ENCODE results near the gene GBP2.

Gene GBP2, protein sequence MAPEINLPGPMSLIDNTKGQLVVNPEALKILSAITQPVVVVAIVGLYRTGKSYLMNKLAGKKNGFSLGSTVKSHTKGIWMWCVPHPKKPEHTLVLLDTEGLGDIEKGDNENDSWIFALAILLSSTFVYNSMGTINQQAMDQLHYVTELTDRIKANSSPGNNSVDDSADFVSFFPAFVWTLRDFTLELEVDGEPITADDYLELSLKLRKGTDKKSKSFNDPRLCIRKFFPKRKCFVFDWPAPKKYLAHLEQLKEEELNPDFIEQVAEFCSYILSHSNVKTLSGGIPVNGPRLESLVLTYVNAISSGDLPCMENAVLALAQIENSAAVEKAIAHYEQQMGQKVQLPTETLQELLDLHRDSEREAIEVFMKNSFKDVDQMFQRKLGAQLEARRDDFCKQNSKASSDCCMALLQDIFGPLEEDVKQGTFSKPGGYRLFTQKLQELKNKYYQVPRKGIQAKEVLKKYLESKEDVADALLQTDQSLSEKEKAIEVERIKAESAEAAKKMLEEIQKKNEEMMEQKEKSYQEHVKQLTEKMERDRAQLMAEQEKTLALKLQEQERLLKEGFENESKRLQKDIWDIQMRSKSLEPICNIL

DNA sequence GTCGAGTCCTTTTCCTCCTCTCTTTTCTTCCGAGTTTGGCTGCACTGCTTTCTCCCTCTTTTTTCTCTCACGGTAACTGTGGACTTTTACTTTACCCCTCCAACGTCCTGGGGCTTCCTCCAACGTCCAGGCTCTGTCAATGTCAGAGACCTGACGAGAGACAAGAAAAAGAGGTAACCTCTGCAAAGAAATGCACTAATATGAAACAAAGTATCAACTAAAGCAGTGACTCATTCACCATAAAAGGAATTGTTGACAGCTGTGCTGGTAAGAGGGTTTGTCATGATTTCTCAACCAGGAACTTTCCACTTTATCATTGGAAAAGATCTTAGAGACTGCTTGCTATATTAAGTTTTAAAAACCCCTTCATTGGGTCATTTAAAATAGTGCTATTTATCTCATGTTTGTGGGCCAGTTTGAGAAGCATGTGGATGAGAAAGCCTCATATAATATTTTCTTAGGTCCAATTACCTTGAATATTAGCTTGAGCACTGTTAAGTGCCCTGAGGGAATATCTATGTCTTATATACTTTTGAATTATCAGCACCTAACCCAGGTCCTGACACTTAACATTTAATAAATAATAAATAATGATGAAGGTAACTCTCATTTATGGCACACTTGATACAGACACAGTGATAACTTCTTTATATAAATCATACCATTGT lies at the start of gene GBP2:
TSS of gene GBP2 (minus strand) at position 202 of the 668 bp plus-strand sequence. CDS start 4,148 bp downstream, outside the sequence.
- Histone ChIP-seq H3K36me3 (ENCODE audit: insufficient read depth, low read depth, low read length) (no peaks in the 10 kb centered on the region), H3K4me3 (ENCODE audit: low read length) (no peak within 1 kb of the TSS), H3K27ac (ENCODE audit: low read length) (no peak within 1 kb of the TSS), H3K9me3 (ENCODE audit: insufficient read depth, low read depth, low read length) (no peaks in the 10 kb centered on the region), H3K9ac (ENCODE audit: low read depth, low read length) (no peak within 1 kb of the TSS), H3K27me3 (ENCODE audit: insufficient read depth, low read length) (no peaks in the 10 kb centered on the region), H3K4me1 (ENCODE audit: insufficient read depth, low read length) (no peaks in the 10 kb centered on the region)

DNA sequence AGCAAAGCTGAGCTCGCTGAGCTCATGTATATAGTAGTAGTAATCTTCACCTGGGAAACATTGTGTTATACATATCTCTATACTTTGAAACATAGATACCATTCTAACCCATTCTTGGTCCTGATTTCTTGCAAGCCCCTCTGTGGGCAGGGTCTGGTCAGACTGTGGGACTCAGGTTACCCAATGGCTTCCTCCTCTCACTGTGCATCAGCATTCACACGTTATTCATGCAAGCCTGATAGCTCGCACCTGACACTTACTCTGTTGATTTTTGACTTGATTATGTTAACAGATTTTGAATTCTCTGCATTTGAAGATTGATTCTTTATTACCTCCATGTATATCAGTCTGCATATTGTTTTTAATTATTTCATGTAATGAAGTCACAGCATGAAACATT lies 48.6 kb upstream of the GBP2 start:
- H3K9ac ChIP-seq (ENCODE audit: low read depth, low read length) = no peak overlapping the region
- H3K36me3 ChIP-seq (ENCODE audit: insufficient read depth, low read depth, low read length) = no peaks in the 10 kb centered on the region
- no peak overlapping the region for H3K4me3 ChIP-seq (ENCODE audit: low read length)
- no peaks in the 10 kb centered on the region for H3K9me3 ChIP-seq (ENCODE audit: insufficient read depth, low read depth, low read length)
- H3K4me1 ChIP-seq (ENCODE audit: insufficient read depth, low read length) = no peaks in the 10 kb centered on the region
- H3K27ac ChIP-seq (ENCODE audit: low read length) = no peak overlapping the region
- no peaks in the 10 kb centered on the region for H3K27me3 ChIP-seq (ENCODE audit: insufficient read depth, low read length)

DNA sequence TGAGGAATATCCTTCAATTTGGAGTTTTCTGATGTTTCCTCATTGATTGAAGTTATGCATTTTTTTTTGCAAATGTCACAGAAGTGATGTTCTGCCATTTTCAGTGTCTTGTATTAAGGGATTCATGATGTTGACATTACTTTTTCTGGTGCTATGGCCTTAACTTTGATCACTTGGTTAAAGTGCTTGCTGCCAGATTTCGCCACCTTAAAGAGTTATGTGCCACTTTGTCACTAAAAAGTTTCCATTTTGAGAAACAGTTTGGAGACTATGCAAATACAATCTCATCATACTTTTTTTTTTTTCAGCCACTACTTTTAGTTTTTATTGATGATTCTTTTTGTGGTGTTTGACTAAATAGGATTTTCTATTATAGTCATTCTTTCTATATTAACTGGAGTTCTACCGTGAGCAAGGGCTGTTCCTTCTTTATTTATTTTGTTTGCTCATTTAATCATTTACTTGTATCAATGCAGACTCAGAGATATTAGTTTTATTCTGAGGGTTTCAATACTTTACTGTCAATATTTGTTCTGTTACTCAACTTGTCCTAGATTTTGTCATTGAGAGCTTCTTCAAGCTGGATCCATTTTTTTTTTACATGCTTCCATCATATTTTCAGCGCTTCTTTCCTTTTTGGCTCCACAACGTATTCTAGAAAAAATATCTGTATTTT lies 46.7 kb upstream of the GBP2 start:
- Histone ChIP-seq H3K27ac (ENCODE audit: low read length) (no peak overlapping the region), H3K9ac (ENCODE audit: low read depth, low read length) (no peak overlapping the region), H3K4me3 (ENCODE audit: low read length) (no peak overlapping the region), H3K27me3 (ENCODE audit: insufficient read depth, low read length) (no peaks in the 10 kb centered on the region), H3K9me3 (ENCODE audit: insufficient read depth, low read depth, low read length) (no peaks in the 10 kb centered on the region), H3K36me3 (ENCODE audit: insufficient read depth, low read depth, low read length) (no peaks in the 10 kb centered on the region), H3K4me1 (ENCODE audit: insufficient read depth, low read length) (no peaks in the 10 kb centered on the region)

DNA sequence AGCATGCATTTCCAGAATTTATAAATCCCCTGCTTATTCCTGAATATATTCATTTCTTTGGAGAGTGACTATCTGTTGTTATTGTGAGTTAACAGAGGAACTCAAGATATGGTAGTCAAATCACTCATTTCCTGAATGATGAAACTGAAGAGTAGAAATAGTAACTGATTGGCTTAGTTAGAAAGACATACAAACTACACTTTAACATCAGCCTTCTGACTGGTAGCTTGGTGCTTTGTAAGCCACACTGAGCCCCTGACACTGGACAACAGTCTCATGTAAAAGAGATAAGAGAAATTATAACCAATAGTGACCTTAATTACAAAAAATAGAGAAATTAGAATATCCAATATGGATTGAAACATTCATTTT lies 45.1 kb upstream of the GBP2 start:
- Histone ChIP-seq H3K9me3 (ENCODE audit: insufficient read depth, low read depth, low read length) (no peaks in the 10 kb centered on the region), H3K9ac (ENCODE audit: low read depth, low read length) (no peak overlapping the region), H3K36me3 (ENCODE audit: insufficient read depth, low read depth, low read length) (no peaks in the 10 kb centered on the region), H3K27me3 (ENCODE audit: insufficient read depth, low read length) (no peaks in the 10 kb centered on the region), H3K4me3 (ENCODE audit: low read length) (no peak overlapping the region), H3K4me1 (ENCODE audit: insufficient read depth, low read length) (no peaks in the 10 kb centered on the region), H3K27ac (ENCODE audit: low read length) (no peak overlapping the region)

DNA sequence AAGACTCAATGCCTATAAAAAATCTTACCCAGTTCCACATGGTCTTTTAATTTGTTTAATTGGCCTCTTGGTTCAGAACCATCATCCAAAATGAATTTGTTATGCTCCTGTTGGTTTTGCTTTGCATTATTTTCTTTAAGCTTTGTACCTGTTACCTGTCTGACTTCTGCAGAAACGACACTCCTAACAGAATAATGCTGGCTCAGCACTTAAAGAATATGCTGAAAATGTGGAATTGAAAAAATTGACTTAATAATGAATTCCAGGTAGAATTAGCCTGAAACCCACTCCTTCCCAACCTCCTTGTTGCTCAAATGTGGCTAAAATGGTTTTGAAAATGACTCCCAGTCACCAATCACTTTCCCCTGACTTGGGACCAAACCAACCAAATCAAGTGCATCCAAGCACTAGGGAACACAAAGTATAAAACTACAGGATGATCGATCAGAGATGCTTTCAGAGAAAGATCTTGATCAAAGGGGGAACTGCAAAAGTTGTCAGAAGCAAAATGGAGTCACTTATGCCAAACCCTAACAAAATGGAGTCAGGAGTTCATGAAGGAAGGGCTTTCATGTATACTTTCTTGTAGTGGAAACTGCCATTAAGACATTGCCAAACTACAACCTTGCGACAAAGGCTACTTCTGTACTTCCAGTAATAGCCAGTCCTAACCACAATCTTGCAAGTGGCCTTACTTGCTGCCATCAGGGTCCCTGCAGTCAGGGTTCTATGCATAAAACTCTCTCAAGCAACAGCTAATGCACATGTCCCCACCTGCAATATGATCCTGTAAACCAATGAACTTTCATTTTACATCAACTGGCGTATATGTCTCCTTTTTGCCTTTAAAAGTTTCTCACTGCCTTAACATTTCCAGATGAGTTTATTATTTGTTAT lies 44.5 kb upstream of the GBP2 start:
- H3K27ac ChIP-seq (ENCODE audit: low read length) = no peak overlapping the region
- H3K27me3 ChIP-seq (ENCODE audit: insufficient read depth, low read length) = no peaks in the 10 kb centered on the region
- no peaks in the 10 kb centered on the region for H3K9me3 ChIP-seq (ENCODE audit: insufficient read depth, low read depth, low read length)
- no peak overlapping the region for H3K9ac ChIP-seq (ENCODE audit: low read depth, low read length)
- no peak overlapping the region for H3K4me3 ChIP-seq (ENCODE audit: low read length)
- no peaks in the 10 kb centered on the region for H3K4me1 ChIP-seq (ENCODE audit: insufficient read depth, low read length)
- H3K36me3 ChIP-seq (ENCODE audit: insufficient read depth, low read depth, low read length) = no peaks in the 10 kb centered on the region

DNA sequence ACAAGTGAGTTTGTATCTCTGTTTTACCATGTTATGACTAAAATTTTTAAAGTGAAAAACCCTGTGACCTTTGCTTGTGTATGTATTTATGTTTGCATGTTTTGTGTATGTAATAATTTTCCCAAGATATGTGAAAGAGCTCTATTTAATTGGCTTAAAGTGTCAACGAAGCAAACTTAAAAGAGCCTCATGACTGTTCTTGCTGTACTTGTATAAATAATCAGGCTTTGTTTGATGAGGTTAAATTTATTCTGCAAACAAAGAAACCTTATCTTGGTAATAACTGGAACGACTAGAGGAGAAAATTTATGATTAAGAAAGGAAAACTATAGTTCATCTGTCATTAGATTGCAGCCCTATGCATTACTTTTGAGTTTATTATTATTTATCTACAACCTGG lies 43.3 kb upstream of the GBP2 start:
- no peaks in the 10 kb centered on the region for H3K9me3 ChIP-seq (ENCODE audit: insufficient read depth, low read depth, low read length)
- no peak overlapping the region for H3K4me3 ChIP-seq (ENCODE audit: low read length)
- no peaks in the 10 kb centered on the region for H3K27me3 ChIP-seq (ENCODE audit: insufficient read depth, low read length)
- no peak overlapping the region for H3K27ac ChIP-seq (ENCODE audit: low read length)
- no peak overlapping the region for H3K9ac ChIP-seq (ENCODE audit: low read depth, low read length)
- no peaks in the 10 kb centered on the region for H3K36me3 ChIP-seq (ENCODE audit: insufficient read depth, low read depth, low read length)
- no peaks in the 10 kb centered on the region for H3K4me1 ChIP-seq (ENCODE audit: insufficient read depth, low read length)

DNA sequence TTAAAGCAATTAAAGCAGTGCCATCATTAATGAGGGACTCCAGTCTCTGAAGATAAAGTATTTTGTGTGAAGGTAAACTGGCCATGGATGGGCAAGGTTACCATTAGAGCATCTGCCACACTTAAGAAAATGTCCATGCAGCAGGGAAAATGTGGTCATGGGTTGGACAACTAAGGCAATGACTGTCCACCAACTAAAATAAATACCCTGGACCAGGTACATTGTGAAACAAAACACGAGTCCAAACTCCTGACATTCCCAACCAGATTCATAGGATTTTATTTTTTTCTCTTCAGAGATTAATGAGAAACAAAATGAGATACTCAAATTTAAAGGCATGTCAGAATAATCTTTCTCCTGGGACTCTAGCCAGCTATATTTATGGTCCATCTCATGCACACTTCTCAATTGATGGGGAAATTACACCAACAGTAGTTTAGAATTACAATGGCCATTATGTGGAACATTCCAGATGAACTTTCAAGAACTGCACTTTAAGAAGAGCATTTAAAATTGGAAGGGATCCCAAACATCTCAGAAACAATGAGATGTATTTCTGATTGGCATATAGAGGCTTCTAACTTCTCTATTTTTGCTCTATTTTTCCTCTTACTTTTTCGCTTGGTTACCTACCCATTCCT lies 41.8 kb upstream of the GBP2 start:
- no peaks in the 10 kb centered on the region for H3K36me3 ChIP-seq (ENCODE audit: insufficient read depth, low read depth, low read length)
- H3K27ac ChIP-seq (ENCODE audit: low read length) = no peak overlapping the region
- no peak overlapping the region for H3K4me3 ChIP-seq (ENCODE audit: low read length)

DNA sequence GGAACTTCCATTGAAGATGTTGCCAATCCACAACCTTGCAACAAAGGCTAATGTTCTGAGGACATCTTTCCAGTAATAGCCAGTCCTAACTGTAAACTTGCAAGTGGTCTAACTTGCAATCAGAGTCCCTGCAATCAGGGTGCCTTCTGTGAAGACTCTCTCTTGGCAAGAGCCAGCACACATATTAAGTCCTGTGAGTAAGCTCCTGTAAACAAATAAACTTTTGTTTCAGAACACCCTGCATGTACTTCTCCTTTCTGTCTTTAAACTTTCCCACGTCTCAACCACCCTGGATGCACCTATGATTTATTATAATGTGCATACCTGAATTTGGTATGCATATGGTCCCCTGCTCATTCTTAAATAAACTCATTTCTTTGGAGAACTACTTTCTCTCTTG lies 40.8 kb upstream of the GBP2 start:
- Histone ChIP-seq H3K27ac (ENCODE audit: low read length) (no peak overlapping the region), H3K27me3 (ENCODE audit: insufficient read depth, low read length) (no peaks in the 10 kb centered on the region), H3K36me3 (ENCODE audit: insufficient read depth, low read depth, low read length) (no peaks in the 10 kb centered on the region), H3K9ac (ENCODE audit: low read depth, low read length) (no peak overlapping the region), H3K4me3 (ENCODE audit: low read length) (no peak overlapping the region), H3K9me3 (ENCODE audit: insufficient read depth, low read depth, low read length) (no peaks in the 10 kb centered on the region), H3K4me1 (ENCODE audit: insufficient read depth, low read length) (no peaks in the 10 kb centered on the region)

More for the DNA sequence above, 41.8 kb upstream of the GBP2 start:
- no peaks in the 10 kb centered on the region for H3K27me3 ChIP-seq (ENCODE audit: insufficient read depth, low read length)
- no peak overlapping the region for H3K9ac ChIP-seq (ENCODE audit: low read depth, low read length)
- H3K9me3 ChIP-seq (ENCODE audit: insufficient read depth, low read depth, low read length) = no peaks in the 10 kb centered on the region
- no peaks in the 10 kb centered on the region for H3K4me1 ChIP-seq (ENCODE audit: insufficient read depth, low read length)

DNA sequence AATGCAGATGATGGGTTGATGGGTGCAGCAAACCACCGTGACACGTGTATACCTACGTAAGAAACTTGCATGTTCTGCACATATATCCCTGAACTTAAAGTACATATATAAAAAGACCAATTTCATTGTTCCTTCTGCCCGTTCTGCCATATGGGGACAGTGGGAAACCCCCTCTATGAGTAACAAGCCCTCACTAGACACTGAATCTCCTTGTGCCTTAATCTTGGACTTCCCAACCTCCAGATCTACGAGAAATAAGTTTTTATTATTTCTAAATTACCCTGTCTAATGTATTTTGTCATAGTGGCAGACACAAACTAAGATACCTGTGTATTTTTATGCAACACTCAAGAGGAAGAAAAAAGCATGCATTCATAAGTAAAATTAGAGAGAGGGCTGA lies 39.9 kb upstream of the GBP2 start:
- Histone ChIP-seq H3K9me3 (ENCODE audit: insufficient read depth, low read depth, low read length) (no peaks in the 10 kb centered on the region), H3K27ac (ENCODE audit: low read length) (no peak overlapping the region), H3K4me3 (ENCODE audit: low read length) (no peak overlapping the region), H3K9ac (ENCODE audit: low read depth, low read length) (no peak overlapping the region), H3K27me3 (ENCODE audit: insufficient read depth, low read length) (no peaks in the 10 kb centered on the region), H3K4me1 (ENCODE audit: insufficient read depth, low read length) (no peaks in the 10 kb centered on the region), H3K36me3 (ENCODE audit: insufficient read depth, low read depth, low read length) (no peaks in the 10 kb centered on the region)

DNA sequence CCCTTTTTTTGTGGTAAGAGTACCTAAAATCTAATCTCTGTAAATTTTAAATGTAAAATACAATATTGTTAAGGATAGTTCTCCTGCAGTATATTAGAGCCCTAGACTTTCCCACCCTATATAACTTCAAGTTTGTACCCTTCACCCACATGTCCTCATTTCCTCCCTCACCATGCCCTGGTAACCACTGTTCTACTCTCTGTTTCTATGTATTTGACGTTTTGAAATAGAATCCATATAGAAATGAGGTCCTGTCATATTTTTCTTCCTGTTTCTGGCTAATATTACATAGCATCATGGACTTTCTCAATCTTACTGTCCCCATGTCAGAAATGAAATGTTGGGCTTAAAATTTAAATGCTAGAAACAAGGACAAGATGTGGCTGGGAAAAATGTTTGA lies 25.1 kb upstream of the GBP2 start:
- H3K9ac ChIP-seq (ENCODE audit: low read depth, low read length) = no peak overlapping the region
- no peak overlapping the region for H3K27ac ChIP-seq (ENCODE audit: low read length)
- H3K4me1 ChIP-seq (ENCODE audit: insufficient read depth, low read length) = no peaks in the 10 kb centered on the region
- no peaks in the 10 kb centered on the region for H3K27me3 ChIP-seq (ENCODE audit: insufficient read depth, low read length)
- no peaks in the 10 kb centered on the region for H3K36me3 ChIP-seq (ENCODE audit: insufficient read depth, low read depth, low read length)
- no peaks in the 10 kb centered on the region for H3K9me3 ChIP-seq (ENCODE audit: insufficient read depth, low read depth, low read length)
- H3K4me3 ChIP-seq (ENCODE audit: low read length) = no peak overlapping the region

DNA sequence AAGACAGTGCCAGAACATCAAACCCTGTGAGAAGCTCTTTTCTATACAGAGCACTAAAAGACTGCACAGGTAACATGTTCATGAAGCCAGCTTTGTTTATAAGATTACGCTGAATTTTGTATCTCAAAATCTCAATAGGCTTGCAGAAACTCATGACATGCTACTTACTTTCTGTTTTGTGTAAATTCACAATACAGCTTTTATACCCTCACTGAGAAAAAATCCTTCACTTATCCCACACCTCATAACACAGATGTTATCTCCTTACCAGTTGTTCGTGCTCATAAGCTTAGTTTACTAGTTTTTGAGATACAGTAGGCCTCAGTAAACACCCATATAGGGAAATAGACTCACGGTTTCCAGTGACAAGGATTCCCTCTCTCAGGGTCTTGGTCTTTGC lies 24.1 kb upstream of the GBP2 start:
- H3K9me3 ChIP-seq (ENCODE audit: insufficient read depth, low read depth, low read length) = no peaks in the 10 kb centered on the region
- no peak overlapping the region for H3K4me3 ChIP-seq (ENCODE audit: low read length)
- no peaks in the 10 kb centered on the region for H3K27me3 ChIP-seq (ENCODE audit: insufficient read depth, low read length)
- no peak overlapping the region for H3K27ac ChIP-seq (ENCODE audit: low read length)
- H3K36me3 ChIP-seq (ENCODE audit: insufficient read depth, low read depth, low read length) = no peaks in the 10 kb centered on the region
- H3K4me1 ChIP-seq (ENCODE audit: insufficient read depth, low read length) = no peaks in the 10 kb centered on the region
- H3K9ac ChIP-seq (ENCODE audit: low read depth, low read length) = no peak overlapping the region
